NCI-H1436 (cell line): ENCODE data around the gene CYTH4.

ENCODE experiments used
- DNase-seq: peaks from one replicate; lab custom pipeline; 2025; lab: John Stamatoyannopoulos, UW

The CYTH4 gene

DNA sequence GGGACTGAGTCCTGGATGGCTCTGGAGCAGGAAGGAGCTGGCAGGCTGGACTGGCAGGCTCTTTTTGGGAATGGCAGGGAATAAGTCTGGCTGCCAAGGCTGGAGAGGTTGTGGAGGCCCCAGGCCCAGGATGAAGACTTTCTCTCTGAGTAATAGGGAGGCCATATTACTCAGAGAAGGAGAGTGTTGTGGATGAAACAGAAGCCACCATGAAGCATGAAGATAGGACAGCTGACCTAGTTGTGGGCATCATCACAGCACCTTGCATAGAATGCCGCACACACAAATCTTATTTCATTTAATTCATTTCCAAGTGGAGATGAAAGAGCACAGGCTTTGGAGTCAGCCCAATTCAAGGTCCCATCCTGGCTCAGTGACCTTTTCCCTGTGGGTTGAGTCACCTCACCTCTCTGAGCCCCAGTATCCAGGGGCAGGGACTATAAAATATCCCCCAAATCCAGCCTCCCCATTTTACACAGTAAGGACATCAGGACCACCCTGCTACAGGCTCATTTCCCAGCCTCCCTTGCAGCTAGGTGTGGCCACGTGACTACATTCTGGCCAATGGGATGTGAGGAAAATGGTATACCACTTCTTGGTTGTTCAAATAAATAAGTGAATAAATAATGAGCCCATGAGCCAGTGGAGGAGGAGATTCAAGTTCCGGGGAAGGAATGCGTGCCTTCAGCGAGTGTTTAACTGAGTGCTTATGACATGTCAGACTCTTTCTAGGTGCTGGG lies 9.4 kb downstream of the CYTH4 start:
- DNase-seq, result no peak

DNA sequence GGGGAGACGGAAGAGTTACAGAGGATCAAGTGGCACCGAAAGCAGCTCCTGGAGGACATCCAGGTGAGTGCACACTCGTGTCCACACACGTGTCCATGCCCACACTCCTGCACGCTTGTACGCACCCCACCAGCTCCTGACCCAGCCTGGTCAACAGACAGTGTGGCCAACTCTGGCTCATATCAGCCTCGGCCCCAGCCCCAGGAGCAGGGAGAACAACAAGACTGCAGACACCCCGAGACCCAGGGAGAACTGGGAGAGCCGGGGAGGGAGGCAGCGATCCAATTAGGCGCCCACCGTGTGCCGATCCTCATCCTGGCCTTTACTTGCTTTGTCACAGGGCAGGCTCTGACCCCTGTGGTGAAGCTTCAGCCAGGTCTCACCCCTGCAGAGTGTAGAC lies 10.3 kb downstream of the CYTH4 start:
- no peak for DNase-seq

DNA sequence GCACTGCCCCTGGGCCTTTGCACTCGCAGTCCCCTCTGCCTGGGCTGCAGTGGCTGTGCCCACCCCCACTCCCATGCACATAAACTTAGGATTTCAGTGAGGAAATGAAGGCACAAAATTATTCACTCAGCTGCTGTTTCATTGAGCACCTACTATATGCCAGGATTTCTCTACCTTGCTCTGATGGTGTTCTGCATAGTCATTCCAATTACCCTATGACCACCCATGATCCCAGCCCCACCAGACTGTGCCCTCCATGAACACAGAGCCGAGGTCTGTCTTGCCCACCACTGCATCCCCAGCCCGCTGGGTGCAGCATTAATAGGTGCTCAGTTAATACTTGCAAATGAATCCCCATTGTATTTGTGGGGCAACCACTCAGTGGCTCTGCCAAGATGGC lies 10.9 kb downstream of the CYTH4 start:
- DNase-seq, result no peak

DNA sequence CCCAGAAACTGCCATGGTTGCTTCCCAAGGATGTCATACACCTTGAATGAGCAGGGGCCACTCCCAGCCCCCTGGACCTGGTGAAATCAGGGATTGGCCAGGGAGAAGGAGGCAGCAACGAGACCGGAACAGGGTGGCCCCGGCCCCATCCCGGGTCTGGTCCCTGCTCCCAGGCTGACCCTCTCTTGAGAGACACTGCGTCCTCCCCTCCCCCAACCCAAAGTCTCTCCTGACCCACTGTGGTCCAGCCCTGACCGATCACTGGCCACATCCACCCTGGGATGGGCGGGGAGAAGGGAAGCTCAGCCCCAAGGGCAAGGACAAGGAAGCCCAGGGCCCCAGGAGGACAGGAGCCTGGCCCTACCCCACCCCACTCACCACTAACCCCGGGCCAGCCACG lies 12.4 kb downstream of the CYTH4 start:
- DNase-seq, result no peak

DNA sequence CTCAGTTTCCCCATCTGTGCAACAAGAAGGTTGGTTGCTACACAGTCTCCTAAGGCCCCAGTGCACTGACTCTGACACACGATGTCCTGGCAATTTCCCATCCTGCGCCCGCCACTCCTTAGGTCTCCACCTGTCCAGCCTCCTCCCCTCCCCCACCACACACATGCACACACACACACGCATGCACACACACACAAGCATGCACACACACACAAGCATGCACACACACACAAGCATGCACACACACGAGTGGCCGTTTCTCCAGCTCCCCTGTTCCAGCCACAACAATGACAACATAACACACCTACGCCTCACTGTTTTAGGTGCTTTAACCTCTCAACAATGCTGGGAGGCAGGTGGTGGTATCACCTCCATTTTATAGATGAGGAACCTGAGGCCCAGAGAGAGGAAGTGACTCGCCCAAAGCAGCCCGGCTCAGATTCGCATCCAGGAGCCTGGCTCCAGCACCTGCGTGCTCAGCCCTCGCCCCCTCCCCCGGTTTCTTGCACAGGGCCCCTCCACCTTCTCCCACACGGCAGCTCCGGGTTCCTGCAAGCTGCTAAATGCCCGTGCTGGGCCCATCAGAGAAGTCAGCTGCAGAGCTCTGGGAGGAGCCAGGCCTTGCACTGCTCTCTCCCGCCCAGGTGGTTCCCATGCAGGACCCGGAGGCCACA lies 13.0 kb downstream of the CYTH4 start:
- DNase-seq, result no peak

DNA sequence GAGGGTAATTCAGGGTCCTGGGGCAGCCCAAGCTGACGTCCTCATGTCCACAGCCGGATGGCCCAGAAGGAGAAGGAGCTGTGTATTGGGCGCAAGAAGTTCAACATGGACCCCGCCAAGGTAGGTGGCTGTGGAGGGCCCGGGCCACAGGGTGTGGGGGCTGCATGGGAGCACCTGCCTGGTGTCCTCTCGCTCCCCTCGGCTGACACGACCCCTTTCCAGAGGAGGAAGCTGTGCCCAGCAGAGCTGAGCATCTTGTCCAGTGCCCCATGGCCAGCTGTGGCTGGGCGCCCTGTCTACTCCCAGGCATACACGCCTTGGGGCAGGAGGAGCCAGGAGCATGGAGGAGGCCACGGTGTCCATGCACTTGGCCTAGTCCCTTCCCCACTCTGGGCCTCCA lies 13.6 kb downstream of the CYTH4 start:
- no peak for DNase-seq

DNA sequence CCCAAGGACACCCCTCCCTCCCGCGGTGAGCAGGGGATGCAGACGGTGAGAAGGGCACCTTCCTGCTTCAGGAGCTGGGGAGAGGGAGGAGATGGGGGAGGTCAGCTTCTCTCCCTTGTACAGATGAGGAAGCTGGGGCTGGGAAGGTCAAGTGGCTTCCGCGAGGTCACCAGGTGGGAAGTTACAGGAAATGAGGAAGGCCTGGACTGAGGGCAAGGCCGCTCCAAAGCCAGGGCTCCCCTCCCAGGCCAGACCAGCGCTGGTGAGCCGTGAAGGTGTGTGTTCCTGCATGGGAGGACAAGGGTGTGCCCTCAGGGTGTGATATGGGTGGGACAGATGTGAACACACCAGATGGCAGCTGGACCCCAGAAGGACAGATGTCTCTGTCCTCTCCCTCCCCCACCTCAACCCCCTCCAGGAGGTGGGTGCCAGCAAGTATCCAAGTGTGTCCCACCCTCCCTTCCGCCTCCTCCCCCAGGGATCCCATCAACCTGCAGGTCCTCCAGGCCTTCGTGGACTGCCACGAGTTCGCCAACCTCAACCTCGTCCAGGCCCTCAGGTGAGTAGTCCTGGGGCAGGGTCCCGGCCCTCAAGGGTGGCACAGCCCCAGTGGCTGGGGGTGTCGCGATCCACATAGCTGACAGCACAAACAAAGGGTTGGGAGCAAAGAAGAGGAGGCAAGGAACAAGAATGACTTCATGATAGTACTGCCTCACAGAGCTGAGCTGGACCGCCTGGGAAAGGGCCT lies 16.6 kb downstream of the CYTH4 start:
- DNase-seq, result no peak

DNA sequence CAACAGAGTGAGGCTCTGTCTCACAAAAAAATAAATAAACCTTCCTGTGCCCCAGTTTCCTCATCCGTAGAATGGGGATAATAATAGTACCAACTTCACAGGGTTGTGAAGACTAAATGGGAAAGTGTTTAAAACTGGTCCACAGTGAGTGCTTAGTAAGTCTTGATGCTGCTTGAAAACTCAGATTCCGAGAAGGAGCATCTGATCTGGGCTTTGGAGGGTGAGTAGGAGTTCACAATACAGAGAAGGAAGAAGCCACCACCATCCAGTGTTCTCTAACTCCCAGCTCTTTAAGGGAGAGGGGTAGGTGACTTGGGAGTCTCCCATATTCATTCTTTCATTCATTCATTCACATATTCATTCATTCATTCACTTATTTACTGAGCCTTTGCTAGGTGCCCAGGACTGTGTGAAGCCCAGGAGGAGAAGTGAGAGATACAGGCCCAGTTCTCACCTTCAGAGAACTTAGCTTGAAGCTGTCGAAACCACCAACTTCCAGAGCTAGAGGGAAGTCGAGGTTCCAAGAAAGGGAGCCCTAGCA lies 17.7 kb downstream of the CYTH4 start:
- DNase-seq, result no peak

DNA sequence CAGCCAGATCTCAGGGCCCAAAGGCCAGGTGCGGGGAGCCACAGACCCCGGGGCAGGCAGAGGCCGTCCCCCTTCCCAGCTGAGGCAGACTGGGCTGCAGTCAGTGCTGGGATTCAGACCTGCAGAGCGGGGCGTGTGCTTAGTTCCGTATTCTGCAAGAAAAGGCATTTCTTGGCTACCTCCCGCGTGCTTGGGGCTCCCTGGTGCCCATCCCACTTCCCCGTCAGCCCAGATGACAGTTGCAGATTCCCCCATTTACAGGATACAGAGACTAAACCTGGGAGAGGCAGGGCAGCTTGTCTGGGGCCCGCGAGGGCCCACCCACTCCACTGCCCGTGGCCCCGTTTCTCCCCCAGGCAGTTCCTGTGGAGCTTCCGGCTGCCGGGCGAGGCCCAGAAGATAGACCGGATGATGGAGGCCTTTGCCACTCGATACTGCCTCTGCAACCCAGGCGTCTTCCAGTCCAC lies 18.3 kb downstream of the CYTH4 start:
- DNase-seq, result no peak

DNA sequence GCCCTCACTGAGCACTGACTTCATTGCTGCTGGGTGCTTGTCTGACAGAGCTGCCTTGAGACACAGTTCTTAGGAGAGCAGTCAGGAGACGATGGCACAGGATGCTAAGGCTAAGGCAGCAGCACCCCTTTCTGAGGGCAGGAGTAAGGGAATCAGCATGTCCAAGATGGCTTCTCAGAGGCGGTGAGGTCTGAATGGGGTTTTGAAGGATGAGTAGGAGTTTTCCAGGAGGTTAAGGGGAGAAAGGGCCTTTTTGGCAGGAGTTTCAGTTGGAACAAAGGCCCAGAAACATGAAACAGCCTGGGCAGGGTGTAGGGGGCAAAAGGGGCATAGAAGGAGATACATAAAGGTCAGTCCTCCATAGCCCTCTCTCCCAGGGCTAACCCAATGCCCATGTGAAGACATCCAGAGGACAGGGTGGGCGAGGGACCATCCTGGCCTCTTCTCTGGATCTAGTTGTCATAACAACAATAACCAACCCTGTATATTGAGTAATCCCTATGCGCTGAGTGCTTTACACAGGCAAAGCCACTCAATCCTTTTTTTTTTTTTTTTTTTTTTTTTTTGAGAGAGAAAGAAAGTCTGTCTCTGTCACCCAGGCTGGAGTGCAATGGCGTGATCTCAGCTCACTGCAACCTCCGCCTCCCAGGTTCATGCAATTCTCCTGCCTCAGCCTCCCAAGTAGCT lies 19.0 kb downstream of the CYTH4 start:
- no peak for DNase-seq

DNA sequence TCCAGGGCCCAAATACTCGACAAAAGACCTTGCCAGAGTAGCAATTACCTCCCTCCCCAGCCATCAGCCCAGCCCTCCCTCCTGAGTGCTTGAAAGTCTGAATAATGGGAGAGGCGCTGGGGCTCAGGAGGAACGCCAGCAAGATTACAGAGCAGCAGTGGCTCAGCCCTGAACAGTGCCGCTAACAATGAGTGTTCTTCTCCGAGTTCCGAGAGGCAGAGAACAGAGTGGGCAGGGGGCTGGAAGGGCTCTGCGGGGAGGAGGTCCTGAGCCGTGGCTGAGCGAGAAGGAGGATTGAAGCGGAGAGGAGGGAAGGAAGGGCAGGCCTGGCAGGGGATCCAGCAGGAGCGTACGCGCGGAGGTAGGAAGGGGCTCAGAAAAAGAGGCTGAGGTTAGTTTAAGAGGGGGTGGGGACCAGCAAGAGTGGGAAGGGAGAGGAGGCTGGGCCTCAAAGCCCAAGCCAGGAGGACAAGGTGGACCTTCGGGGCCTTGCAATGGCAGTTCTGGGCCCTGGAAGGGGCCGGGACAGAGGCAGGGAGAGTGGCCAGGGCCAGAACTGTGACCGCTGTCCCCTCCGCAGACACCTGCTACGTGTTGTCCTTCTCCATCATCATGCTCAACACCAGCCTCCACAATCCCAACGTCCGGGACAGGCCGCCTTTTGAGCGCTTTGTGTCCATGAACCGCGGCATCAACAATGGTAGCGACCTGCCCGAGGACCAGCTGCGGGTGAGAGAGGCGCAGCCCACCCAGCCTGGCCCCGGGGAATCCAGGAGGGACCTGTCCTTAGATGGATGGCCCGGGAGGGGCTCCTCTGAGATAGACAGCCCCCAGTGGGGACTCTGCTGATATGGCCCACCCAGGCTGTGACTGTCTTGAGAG lies 20.6 kb downstream of the CYTH4 start:
- no peak for DNase-seq

DNA sequence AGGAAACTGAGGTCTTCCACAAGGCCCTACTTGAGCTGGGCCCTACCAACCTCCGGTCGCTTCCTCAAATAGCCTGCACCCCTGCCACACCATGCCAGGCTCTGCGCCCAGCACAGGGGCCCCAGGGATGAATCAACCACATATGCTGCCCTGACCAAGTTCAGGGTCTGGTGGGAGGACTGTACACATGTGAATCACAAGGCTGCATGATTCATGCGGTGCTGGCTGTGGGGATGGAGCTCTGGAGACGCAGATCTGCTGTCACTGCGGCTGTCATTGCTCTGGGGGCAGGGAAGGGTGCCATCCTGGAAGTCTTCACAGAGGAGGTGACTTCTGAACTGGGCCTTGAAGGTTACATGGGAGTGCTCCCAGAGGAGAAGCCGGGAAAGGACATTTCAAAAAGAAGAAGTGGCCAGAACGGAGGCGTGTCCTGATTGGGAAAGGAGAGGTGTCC lies 21.5 kb downstream of the CYTH4 start:
- no peak for DNase-seq

DNA sequence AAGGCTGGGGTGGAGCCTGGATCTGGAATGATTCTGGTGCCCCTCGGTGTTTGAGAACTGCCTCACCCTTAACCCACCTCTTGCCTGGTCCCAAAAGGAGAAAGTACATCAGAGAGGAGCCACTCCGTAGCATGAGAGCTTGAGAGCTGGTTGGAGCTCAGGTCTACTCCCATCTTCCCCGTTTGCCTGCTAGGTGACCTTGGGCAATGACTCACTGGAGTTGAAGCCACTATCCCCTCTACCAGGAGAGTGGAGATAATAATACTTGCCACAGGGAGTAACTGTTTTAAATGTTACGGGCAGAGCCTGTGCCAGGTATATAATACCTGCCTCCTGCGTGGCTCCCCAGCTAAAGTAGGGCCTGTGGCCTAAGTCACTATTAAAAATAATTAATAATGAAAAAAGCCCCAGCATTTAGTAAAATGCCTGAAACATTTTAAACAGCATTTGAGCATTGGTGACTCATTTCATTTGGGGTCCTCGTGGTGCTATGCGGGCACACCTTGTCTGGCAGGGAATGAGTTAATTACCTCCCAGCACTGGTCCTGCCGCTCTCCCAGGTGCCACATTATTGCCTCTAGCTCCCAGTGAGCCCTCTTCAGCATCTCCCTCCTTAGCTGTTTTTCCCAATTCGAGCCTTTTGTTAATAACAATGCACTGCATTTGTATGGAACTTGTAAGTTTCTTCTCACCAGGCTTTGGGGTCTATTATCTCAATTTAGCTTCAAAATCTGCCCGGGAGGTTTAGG lies 22.5 kb downstream of the CYTH4 start:
- no peak for DNase-seq

DNA sequence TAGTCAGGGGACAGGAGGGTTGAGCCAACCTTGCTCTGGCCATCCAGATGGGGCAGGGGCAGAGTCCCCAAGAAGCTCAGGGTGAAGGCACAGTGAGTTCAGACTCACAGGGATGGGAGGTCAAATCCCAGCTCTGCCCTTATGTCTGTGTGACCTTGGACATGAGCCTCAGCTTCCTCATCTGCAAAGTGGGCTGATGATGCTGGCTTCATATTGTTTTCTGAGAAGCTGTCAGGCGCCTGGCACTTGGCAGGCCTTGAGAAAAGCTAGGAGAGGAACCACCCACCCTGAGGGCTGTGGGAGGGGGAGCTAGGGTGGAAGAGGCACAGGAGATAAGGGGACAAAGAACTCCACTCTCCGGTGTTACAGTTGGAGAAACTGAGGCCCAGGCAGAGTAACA lies 23.6 kb downstream of the CYTH4 start:
- DNase-seq, result no peak

DNA sequence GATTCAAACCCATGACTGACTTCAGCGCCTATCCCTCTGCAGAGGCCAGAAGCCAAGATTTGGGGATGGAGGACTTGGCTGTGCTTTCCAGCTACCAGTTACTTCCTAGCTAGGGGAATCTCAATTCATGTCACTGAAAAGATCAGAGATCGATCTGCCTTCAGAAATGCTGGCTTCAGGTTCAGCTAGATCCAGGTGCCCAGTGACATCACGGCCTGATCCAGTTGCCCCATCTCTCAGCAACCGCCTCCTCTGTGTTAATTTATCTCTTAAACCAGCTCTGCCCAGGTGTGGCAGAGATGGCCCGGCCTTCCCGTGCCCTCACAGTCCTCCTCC lies 24.2 kb downstream of the CYTH4 start:
- DNase-seq, result no peak

DNA sequence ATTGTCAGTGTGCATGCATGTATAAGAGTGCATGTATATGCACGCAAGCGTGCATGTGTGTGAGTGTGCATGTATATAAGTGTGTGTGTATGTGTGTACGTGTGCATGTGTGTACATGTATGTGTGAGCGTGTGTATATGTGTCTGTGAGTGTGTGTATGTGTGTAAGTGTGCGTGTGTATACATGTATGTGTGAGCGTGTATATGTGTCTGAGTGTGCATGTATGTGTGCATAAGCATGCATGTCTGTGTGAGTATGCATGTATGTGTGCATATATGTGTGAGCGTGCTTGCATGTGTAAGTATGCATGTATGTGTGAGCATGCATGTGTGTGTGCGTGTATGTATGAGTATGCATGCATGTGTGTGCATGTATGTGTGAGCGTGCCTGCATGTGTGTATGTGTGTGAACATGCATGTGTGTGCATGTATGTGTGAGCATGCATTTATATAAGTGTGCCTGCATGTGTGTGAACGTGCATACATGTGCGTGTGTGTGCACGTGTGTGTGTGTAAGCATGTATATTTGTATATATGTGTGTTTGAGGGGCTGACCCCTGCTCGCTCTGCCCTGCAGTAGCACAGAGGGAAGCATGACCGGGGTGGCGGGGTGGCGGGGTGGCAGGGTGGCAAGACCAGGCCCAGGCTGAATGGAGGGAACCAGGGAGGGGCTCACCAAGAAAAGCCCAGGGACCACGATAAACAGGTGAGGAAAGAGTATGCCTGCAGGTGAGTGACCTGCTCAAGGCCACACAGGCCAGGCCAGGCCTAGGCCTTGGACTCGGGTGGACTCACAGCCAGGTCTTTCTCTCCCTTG lies 26.3 kb downstream of the CYTH4 start:
- no peak for DNase-seq

DNA sequence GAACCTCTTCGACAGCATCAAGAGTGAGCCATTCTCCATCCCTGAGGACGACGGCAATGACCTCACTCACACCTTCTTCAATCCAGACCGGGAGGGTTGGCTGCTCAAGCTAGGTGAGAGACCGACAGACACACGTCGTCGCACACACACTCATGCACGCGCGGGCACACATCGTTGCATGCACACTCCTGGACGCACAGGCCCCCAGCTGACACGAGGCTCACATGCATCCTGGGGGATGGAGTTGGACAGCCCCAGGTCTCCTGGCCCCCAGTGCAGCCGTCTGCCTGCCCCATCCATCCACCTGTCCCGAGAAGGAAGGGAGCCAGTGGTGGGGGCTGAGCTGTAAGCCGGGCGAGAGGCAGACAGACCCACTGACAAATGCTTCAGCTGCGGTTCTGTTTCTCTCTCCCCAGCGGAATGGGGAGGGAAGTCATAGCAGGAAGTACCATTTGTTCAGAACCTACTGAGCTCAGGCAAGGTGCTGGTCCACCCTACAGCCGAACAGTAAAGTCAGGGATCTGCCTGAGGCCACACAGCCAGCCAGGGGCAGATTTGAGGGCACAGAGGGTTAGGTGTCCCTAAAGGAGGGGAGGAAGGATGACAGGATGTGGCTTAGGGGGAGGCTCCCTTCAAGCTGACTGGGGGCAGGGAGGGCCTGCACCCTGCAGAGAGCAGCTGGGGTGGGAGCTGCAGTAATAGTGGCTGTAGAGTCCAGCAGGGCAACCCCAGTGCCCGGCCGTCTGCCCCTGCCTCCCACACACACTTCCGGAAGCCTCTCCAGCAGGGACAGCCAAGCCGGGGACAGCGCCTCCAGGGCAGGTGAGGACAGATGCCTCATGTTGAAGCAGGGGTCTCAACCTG lies 27.1 kb downstream of the CYTH4 start:
- no peak for DNase-seq

DNA sequence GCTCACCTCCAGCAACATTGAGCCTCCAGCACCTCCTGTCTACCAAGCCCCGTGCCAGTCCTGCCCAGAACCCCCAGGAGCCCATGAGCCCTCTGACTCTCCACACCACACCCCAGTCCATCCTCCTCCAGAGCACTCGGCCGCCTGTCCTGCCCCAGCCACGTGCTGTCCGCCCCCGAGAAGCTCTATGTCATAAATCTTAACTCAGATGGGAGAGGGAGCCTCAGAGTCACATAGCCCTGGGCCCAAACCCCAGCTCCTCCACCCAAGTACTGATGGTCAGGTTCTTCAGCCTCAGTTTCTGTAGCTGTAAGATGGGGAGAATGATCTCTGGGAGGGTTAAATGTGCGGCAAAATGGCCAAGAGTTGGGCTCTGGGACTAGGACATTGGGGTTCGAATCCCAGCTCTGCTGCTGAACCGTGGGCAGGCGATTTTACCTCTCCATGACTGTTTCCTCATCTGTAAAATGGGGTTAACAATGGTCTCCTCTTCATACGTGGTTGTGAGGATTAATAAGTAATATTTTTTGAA lies 27.8 kb downstream of the CYTH4 start:
- no peak for DNase-seq
